ENCODE measurements around the gene DIAPH3.

DIAPH3 gene

GRCh38 chr13:59846845-59847620, 316.7 kb downstream of the DIAPH3 start:
- DNase-seq: no peak

- DNase-seq: no peak
Measured at GRCh38 chr13:59843040-59843439, 320.7 kb downstream of the DIAPH3 start.

- no peak for DNase-seq
Measured at GRCh38 chr13:59842507-59842906, 321.2 kb downstream of the DIAPH3 start.

GRCh38 chr13:59839186-59839585, 324.5 kb downstream of the DIAPH3 start:
- DNase-seq: no peak

GRCh38 chr13:59837101-59837500, 326.6 kb downstream of the DIAPH3 start:
- DNase-seq: no peak

- DNase-seq: no peak
Measured at GRCh38 chr13:59835569-59835968, 328.2 kb downstream of the DIAPH3 start.

- no peak for DNase-seq
Measured at GRCh38 chr13:59834801-59835200, 328.9 kb downstream of the DIAPH3 start.

- no peak for DNase-seq
Measured at GRCh38 chr13:59829690-59830089, 334.0 kb downstream of the DIAPH3 start.

GRCh38 chr13:59823486-59823885, 340.2 kb downstream of the DIAPH3 start:
- no peak for DNase-seq

- DNase-seq: no peak
Measured at GRCh38 chr13:59809564-59809963, 354.2 kb downstream of the DIAPH3 start.

GRCh38 chr13:59806801-59807200, 356.9 kb downstream of the DIAPH3 start:
- no peak for DNase-seq

GRCh38 chr13:59801107-59801880, 362.4 kb downstream of the DIAPH3 start:
- DNase-seq: no peak

- DNase-seq: no peak
Measured at GRCh38 chr13:59793107-59793506, 370.6 kb downstream of the DIAPH3 start.

- no peak for DNase-seq
Measured at GRCh38 chr13:59790626-59791025, 373.1 kb downstream of the DIAPH3 start.

- no peak for DNase-seq
Measured at GRCh38 chr13:59789558-59789957, 374.2 kb downstream of the DIAPH3 start.

GRCh38 chr13:59787679-59788078, 376.0 kb downstream of the DIAPH3 start:
- DNase-seq: no peak

- no peak for DNase-seq
Measured at GRCh38 chr13:59782696-59783095, 381.0 kb downstream of the DIAPH3 start.

- DNase-seq: no peak
Measured at GRCh38 chr13:59780058-59780457, 383.7 kb downstream of the DIAPH3 start.

- DNase-seq: no peak
Measured at GRCh38 chr13:59776924-59777690, 386.6 kb downstream of the DIAPH3 start.

- no peak for DNase-seq
Measured at GRCh38 chr13:59774491-59774971, 389.2 kb downstream of the DIAPH3 start.

GRCh38 chr13:59771272-59771671, 392.5 kb downstream of the DIAPH3 start:
- DNase-seq: no peak

GRCh38 chr13:59770451-59770850, 393.3 kb downstream of the DIAPH3 start:
- no peak for DNase-seq

- no peak for DNase-seq
Measured at GRCh38 chr13:59766236-59766635, 397.5 kb downstream of the DIAPH3 start.
